ACHN (cell line): Measurements from ENCODE around the gene CHI3L2.
A peak's percentile ranks its signal among the peaks of the same experiment; 100 is the strongest.

Experiments used
- DNase-seq: peaks from one replicate; pipeline ENCODE4 v3.0.0-alpha.2; 2015
- in situ Hi-C: cut with HindIII; loops from 2 replicates; pipeline ENCODE4 v1.10.0; 2017; ENCODE audit warnings: low sequenced_read_pairs, low pct_ligation_motif_present, low pct_unique_long_range_greater_than_20kb

CHI3L2 gene

GRCh38 chr1:111275780-111276433, 48.4 kb downstream of the CHI3L2 start:
- in situ Hi-C loops, result no loop called here
- DNase-seq, result no peak

DNA sequence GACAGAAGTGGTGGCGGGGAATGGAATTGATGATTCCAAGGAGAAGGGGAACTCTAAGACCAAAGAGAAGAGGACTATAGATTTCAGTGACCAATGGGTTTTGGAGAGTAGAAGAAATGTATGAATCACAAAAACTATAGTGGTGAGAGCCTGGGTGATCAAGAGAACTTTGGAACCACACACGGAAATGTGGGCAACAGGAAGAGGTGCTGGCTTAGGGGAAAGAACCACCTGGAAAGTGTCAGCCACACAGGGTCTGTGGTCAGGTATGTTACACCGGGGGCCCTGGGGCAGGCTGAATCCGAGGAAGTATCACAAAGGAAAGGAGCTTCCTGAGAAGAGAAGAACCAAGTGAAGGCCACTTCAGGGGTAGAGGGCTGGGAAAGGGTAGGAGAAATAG, 51.6 kb downstream of the CHI3L2 start:
- in situ Hi-C loops, result no loop called here
- DNase-seq, result no peak

- in situ Hi-C loops, result no loop called here
- no peak for DNase-seq
These were observed 52.8 kb downstream of the CHI3L2 start for GRCh38 chr1:111280267-111280666.

- in situ Hi-C loops, result no loop called here
- DNase-seq, result no peak
These were observed 53.9 kb downstream of the CHI3L2 start for GRCh38 chr1:111281411-111281810.

GRCh38 chr1:111283838-111284237, 56.3 kb downstream of the CHI3L2 start:
- DNase-seq, result no peak
- in situ Hi-C loops, result no loop called here

DNA sequence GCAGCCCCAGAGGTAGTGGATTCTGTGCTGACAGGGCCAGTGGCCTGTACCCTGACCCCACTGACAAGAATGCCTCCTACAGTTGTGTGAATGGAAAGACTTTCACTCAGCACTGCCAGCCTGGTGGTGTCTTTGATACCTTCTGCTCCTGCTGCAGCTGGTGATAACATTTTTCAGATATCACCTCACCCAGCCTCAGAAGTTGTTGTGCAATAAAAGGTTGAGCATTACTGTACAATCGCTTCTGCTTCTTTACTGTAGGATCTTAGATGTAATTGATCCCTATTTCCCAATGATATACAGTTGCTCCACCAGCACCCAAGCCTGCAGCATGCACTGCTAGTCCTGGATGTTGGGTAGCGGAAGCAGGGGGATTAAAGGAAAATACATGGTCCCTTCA, 58.4 kb downstream of the CHI3L2 start:
- in situ Hi-C loops, result no loop called here
- no peak for DNase-seq

DNA sequence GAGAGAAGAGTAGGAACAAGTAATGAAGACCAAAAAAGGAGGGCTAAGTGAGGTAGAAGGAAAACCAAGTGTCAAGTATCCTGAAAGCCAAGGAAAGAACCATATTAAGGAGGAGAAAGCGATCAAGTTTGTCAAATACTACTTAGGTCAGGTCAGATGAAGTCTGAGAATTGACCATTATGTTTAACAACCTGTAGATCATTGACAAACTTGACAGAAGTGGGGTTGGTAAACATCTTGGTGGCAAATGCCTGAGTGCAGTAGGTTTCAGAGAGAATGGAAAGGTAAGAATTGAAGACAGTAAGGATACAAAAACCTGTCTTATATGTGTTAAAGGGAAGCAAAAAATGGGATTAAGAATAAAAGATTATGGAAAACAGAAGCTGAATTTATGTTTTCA, 59.4 kb downstream of the CHI3L2 start:
- DNase-seq, result no peak

GRCh38 chr1:111289371-111289770, 61.9 kb downstream of the CHI3L2 start:
- in situ Hi-C loops, result no loop called here
- DNase-seq, result no peak

More for the DNA sequence above, 59.4 kb downstream of the CHI3L2 start:
- in situ Hi-C loops, result no loop called here

- in situ Hi-C loops, result no loop called here
- no peak for DNase-seq
These were observed 62.6 kb downstream of the CHI3L2 start for GRCh38 chr1:111290104-111290503.

GRCh38 chr1:111290630-111291029, 63.1 kb downstream of the CHI3L2 start, which contains the start of gene CHIA:
TSS of gene CHIA (plus strand) at chr1:111290851. CDS start at chr1:111310468, 19,617 bp downstream.
- DNase-seq, result peak; percentile 52
- in situ Hi-C loops, result no loop called here
